B cell (primary cell): ENCODE measurements around the gene TMEM250. TPM values are rescaled to one million over a fixed set of nuclear protein-coding genes. Genes with fewer than 3 reads are reported as not detected.

Source experiments
- ATAC-seq: fragments of 200-7000 bp; cut with Tn5 transposase; one replicate; pipeline ENCODE4 v1.10.0; 2021; ENCODE audit warnings: low read depth, mild to moderate bottlenecking, moderate number of reproducible peaks, moderate library complexity
- CTCF ChIA-PET: fragments of 350-600 bp; sonication (Branson Sonifier 250); formaldehyde crosslinking; loops from one replicate; lab custom pipeline; 2021; ENCODE audit warnings: antibody characterized with exemption, inconsistent platforms; lab: Charles Lee
- POLR2A ChIA-PET: fragments of 350-600 bp; sonication (Branson Sonifier 250); formaldehyde crosslinking; loops from one replicate; lab custom pipeline; 2021; ENCODE audit warnings: antibody characterized with exemption; lab: Charles Lee
- DNase-seq: peaks from one replicate; pipeline ENCODE4 v3.0.0; 2013
- H2AFZ ChIP-seq: 2 replicates; pipeline ENCODE4 v1.6.1; 2012; ENCODE audit warnings: mild to moderate bottlenecking, low read depth, low read length; ENCODE audit not compliant: insufficient read depth, poor library complexity, severe bottlenecking
- H3K27ac ChIP-seq, 2 donors: 1 replicate in 1 of 2; 2 replicates in 1 of 2; pipeline ENCODE4 v1.5.1; 2012 to 2013; ENCODE audit warnings: low read length in 2 of 2, mild to moderate bottlenecking in 2 of 2, moderate library complexity in 1 of 2
- H3K27me3 ChIP-seq, 4 experiments: fragments of 200-600 bp in 1 of 4; sonication (generic) in 1 of 4; replicated peaks in 1 of 4; 1 replicate in 2 of 4; 2 replicates in 2 of 4; pipeline versions ENCODE4 v1.6.1 to v1.7.0; 2013 to 2016; ENCODE audit warnings: low read length in 3 of 4, mild to moderate bottlenecking in 2 of 4, mixed read lengths in 1 of 4, moderate library complexity in 1 of 4; ENCODE audit not compliant: insufficient read depth in 4 of 4, control insufficient read depth in 3 of 4; ENCODE audit errors: control extremely low read depth in 1 of 4
- H3K36me3 ChIP-seq, 2 experiments: replicated peaks in 1 of 2; 1 replicate in 1 of 2; 2 replicates in 1 of 2; pipeline versions ENCODE4 v1.6.1 to v1.7.1; 2013; ENCODE audit warnings: low read length in 1 of 2; ENCODE audit not compliant: insufficient read depth in 2 of 2, control insufficient read depth in 1 of 2; ENCODE audit errors: control extremely low read depth in 1 of 2, extremely low read depth in 1 of 2
- H3K4me1 ChIP-seq, 2 donors: fragments of 200-600 bp in 1 of 2; sonication (generic) in 1 of 2; 1 replicate in 1 of 2; 2 replicates in 1 of 2; pipeline versions ENCODE4 v1.5.1 to v1.6.1; 2013 to 2017; ENCODE audit warnings: low read length in 2 of 2; ENCODE audit not compliant: control insufficient read depth in 2 of 2, insufficient read depth in 2 of 2
- H3K4me2 ChIP-seq: replicated peaks from 2 replicates; pipeline ENCODE3; 2012; ENCODE audit warnings: mild to moderate bottlenecking, low read depth, low read length; ENCODE audit not compliant: poor library complexity, severe bottlenecking
- H3K4me3 ChIP-seq, 5 experiments: fragments of 200-600 bp in 1 of 5; sonication (generic) in 1 of 5; 1 replicate in 3 of 5; 2 replicates in 2 of 5; pipeline versions ENCODE4 v1.5.1 to v1.7.0; 2011 to 2016; ENCODE audit warnings: low read length in 4 of 5, mild to moderate bottlenecking in 4 of 5, low read depth in 2 of 5, control low read depth in 1 of 5, moderate library complexity in 1 of 5; ENCODE audit not compliant: insufficient read depth in 1 of 5; ENCODE audit errors: control extremely low read depth in 1 of 5, extremely low read depth in 1 of 5
- H3K79me2 ChIP-seq: fragments of 200-600 bp; sonication (generic); one replicate; pipeline ENCODE4 v1.6.0; 2016; ENCODE audit warnings: low read length; ENCODE audit not compliant: control insufficient read depth, insufficient read depth
- H3K9ac ChIP-seq: fragments of 200-600 bp; sonication (generic); 2 replicates; pipeline ENCODE4 v1.6.1; 2017; ENCODE audit warnings: mild to moderate bottlenecking, low read length, moderate library complexity
- H3K9me3 ChIP-seq, 3 donors: one replicate each; pipeline versions ENCODE4 v1.6.1 to v1.7.1; 2013; ENCODE audit warnings: low read length in 2 of 3; ENCODE audit not compliant: control insufficient read depth in 2 of 3, insufficient read depth in 1 of 3; ENCODE audit errors: control extremely low read depth in 1 of 3
- H4K20me1 ChIP-seq: 2 replicates; pipeline ENCODE4 v1.6.0; 2012; ENCODE audit warnings: mild to moderate bottlenecking, low read length; ENCODE audit not compliant: insufficient read depth, control insufficient read depth, poor library complexity, severe bottlenecking
- H3K27ac Mint-ChIP-seq: one replicate; pipeline ENCODE4 v1.8.0; 2021; ENCODE audit warnings: mixed read lengths
- H3K27me3 Mint-ChIP-seq: one replicate; pipeline ENCODE4 v1.8.0; 2021; ENCODE audit warnings: mixed read lengths
- H3K4me1 Mint-ChIP-seq: one replicate; pipeline ENCODE4 v1.8.0; 2021; ENCODE audit warnings: mixed read lengths
- H3K4me3 Mint-ChIP-seq: one replicate; pipeline ENCODE4 v1.8.0; 2021; ENCODE audit warnings: mixed read lengths
- H3K9me3 Mint-ChIP-seq: one replicate; pipeline ENCODE4 v1.8.0; 2022; ENCODE audit warnings: mixed read lengths; ENCODE audit not compliant: insufficient read depth
- EZH2 ChIP-seq: IDR thresholded peaks from 2 replicates; pipeline ENCODE4 v1.6.1; 2012; ENCODE audit warnings: borderline replicate concordance, low read depth, mild to moderate bottlenecking, moderate library complexity, low read length; ENCODE audit not compliant: insufficient read depth, poor library complexity, severe bottlenecking
- WGBS: methylation state at CpG from one replicate; pipeline ENCODE4 v1.1.5; 2013; ENCODE audit warnings: missing lambda C conversion rate; ENCODE audit not compliant: insufficient coverage; 5-methylcytosine and 5-hydroxymethylcytosine counted together
- intact Hi-C: fragments of 100-400 bp; cut with micrococcal nuclease; formaldehyde crosslinking; loops from one replicate; pipeline ENCODE4 v1.10.0; 2022
- polyA plus RNA-seq: library from polyadenylated mRNA; depleted of rRNA; stranded (reverse); fragments of >200 nt; gene quantifications from 2 replicates; pipeline ENCODE4 v1.2.3, GENCODE V29; 2012
- total RNA-seq, 2 donors: library from RNA; stranded (reverse); fragments of 120-200 nt in 1 of 2; gene quantifications; 1 replicate in 1 of 2; 2 replicates in 1 of 2; pipeline versions ENCODE4 v1.2.3 to v1.2.4, GENCODE V29; 2013 to 2022
- TF ChIP-seq, protein P1 (sequence below): fragments of 200-600 bp; IDR thresholded peaks from one replicate; pipeline ENCODE4 v1.8.0; 2022; ENCODE audit warnings: antibody characterized with exemption, mild to moderate bottlenecking

The TMEM250 gene
- total and polyA plus RNA-seq, 2 donors (not counting 1 experiment from before 2014, with no cell fraction given): 11.1 to 29.6 TPM

DNA sequence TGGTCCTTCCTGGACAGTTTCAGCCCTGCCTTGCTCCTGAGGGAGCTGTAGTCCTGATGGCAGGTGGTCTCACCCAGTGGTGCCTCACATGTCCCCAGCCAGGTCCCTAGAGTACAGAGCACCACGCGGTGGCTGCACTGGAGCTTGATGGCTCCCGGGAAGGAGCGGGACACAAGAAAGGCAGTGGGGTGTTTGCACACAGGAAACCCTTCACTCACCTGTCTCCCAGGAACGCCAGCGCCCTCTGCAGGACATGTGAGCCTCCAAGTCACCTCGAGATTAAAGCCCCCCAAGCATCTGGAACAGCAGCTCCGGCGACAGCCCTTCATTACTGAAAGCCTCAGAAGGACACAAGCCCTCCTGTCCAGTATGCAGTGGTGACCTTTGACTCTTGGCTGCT, 19.9 kb upstream of the TMEM250 start:
- CTCF ChIA-PET: interaction anchor here (1.2 kb wide), 2 partner anchors 10 to 129 kb away, joined by 3 read pairs; no protein-coding TSS in a partner anchor
- Histone ChIP-seq H3K79me2 (no peaks in the 10 kb centered on the region), H2AFZ (no peak overlapping the region), H3K27ac (no peak overlapping the region), H3K4me3 (no peak overlapping the region), H3K9ac (no peak overlapping the region), H3K4me1 (peaks cover 5 to 7% of the 10 kb centered on the region in 2 donors), H3K36me3 (no peaks in the 10 kb centered on the region), H4K20me1 (no peaks in the 10 kb centered on the region), H3K9me3 (peaks cover 0 to 7% (median 0%) of the 10 kb centered on the region in 3 donors), H3K4me2 (no peak overlapping the region), H3K27me3 (peaks cover 0 to 40% (median 7%) of the 10 kb centered on the region in 4 experiments)
- intact Hi-C loops: no loop called here
- Mint-ChIP-seq H3K4me3 (no peak overlapping the region), H3K9me3 (no peaks in the 10 kb centered on the region), H3K27ac (no peak overlapping the region), H3K4me1 (peaks cover 8% of the 10 kb centered on the region), H3K27me3 (peaks cover 13% of the 10 kb centered on the region)
- TF ChIP-seq, protein P1, sequence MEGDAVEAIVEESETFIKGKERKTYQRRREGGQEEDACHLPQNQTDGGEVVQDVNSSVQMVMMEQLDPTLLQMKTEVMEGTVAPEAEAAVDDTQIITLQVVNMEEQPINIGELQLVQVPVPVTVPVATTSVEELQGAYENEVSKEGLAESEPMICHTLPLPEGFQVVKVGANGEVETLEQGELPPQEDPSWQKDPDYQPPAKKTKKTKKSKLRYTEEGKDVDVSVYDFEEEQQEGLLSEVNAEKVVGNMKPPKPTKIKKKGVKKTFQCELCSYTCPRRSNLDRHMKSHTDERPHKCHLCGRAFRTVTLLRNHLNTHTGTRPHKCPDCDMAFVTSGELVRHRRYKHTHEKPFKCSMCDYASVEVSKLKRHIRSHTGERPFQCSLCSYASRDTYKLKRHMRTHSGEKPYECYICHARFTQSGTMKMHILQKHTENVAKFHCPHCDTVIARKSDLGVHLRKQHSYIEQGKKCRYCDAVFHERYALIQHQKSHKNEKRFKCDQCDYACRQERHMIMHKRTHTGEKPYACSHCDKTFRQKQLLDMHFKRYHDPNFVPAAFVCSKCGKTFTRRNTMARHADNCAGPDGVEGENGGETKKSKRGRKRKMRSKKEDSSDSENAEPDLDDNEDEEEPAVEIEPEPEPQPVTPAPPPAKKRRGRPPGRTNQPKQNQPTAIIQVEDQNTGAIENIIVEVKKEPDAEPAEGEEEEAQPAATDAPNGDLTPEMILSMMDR: peak; percentile 23
- no peak for TF ChIP-seq EZH2
- WGBS: 17% methylated on average over 9 of the region's 9 CpGs
- ATAC-seq (no peak), DNase-seq (no peak)
- POLR2A ChIA-PET: no interaction called here

DNA sequence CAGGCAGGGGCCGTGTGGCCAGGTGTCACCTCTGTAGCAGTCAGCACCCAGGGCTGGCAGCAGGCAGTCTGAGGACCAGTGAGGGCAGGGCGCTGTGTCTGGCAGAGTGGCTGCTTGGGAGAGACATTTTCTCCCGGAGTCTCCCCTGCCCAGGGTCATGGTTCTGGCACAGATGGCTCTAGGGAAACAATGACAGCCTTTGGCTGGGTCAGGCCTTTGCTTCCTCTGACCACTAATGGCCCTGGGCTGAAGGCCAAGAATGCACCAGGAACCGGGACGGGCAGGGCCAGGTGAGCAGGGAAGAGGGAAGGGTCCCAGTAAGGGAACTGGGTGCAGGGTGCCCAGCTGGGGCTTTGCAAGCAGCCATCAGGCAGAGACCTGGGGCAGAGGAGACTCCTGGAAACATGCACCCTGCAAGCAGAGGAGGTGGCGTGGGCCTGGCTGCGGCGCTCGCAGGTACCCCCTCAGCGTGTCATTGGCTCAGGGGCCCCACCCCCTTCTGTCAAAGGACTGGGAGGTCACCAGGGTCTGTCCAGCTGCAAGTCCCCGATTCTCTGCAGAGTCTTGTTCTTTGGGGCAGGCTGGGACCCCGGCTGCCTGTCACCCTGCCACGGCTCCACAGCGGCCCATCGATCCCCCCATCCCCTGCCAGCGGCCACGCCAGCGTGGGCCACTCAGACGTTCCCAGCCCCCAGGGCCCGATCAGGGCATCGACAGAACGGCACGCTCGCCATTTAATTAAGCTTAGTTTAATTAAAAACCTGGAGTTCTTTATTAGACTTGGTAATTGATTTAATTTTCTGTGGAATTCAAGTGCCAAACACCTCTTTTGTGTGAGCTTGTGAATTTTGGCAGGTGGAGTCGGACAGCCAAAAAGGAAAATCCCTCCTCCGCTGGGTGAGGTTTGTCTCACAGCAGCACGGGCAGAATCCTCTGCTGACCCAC, 18.9 kb upstream of the TMEM250 start:
- peaks cover 10% of the 10 kb centered on the region for H3K4me1 Mint-ChIP-seq
- intact Hi-C loops: no loop called here
- peaks cover 9 to 13% of the 10 kb centered on the region in 2 donors for H3K4me1 ChIP-seq
- peaks cover 13% of the 10 kb centered on the region for H3K27me3 Mint-ChIP-seq
- CTCF ChIA-PET: interaction anchor here (0.9 to 1.2 kb wide), 3 partner anchors 10 to 146 kb away, joined by 3 to 4 read pairs (median 3); no protein-coding TSS in a partner anchor
- no peaks in the 10 kb centered on the region for H3K79me2 ChIP-seq
- POLR2A ChIA-PET: no interaction called here
- no peak for DNase-seq
- H3K27me3 ChIP-seq: peaks cover 0 to 38% (median 8%) of the 10 kb centered on the region in 4 experiments
- H3K36me3 ChIP-seq: no peaks in the 10 kb centered on the region
- no peak overlapping the region for H2AFZ ChIP-seq
- H3K4me3 ChIP-seq: no peak overlapping the region
- H3K4me2 ChIP-seq: no peak overlapping the region
- H3K4me3 Mint-ChIP-seq: no peak overlapping the region
- H3K9me3 Mint-ChIP-seq: no peaks in the 10 kb centered on the region
- 93% methylated on average over 23 of the region's 27 CpGs for WGBS
- H3K27ac Mint-ChIP-seq: no peak overlapping the region
- peaks cover 0 to 7% (median 0%) of the 10 kb centered on the region in 3 donors for H3K9me3 ChIP-seq
- ATAC-seq: no peak
- H3K9ac ChIP-seq: no peak overlapping the region
- TF ChIP-seq, protein P1: no peak
- TF ChIP-seq EZH2: no peak
- no peaks in the 10 kb centered on the region for H4K20me1 ChIP-seq
- H3K27ac ChIP-seq: no peak overlapping the region
